Ishikawa (cell line): ENCODE measurements around the gene CORIN.

ENCODE experiments used
- CEBPB ChIP-seq: IDR thresholded peaks from 2 replicates; pipeline ENCODE4 v1.6.1; 2012
- CREB1 ChIP-seq: IDR thresholded peaks from 2 replicates; pipeline ENCODE4 v1.6.1; 2012; ENCODE audit warnings: low read depth
- EGR1 ChIP-seq: IDR thresholded peaks from 2 replicates; pipeline ENCODE4 v1.6.1; 2012
- EP300 ChIP-seq: IDR thresholded peaks from 2 replicates; pipeline ENCODE4 v1.6.1; 2012; ENCODE audit warnings: borderline replicate concordance
- FOXM1 ChIP-seq: IDR thresholded peaks from 2 replicates; pipeline ENCODE4 v1.6.1; 2012; ENCODE audit warnings: low read depth, borderline replicate concordance
- NFIC ChIP-seq: IDR thresholded peaks from 2 replicates; pipeline ENCODE4 v1.6.1; 2012
- RAD21 ChIP-seq: IDR thresholded peaks from 2 replicates; pipeline ENCODE4 v1.6.1; 2012; ENCODE audit warnings: low read depth
- TAF1 ChIP-seq: IDR thresholded peaks from 2 replicates; pipeline ENCODE4 v1.6.1; 2012; ENCODE audit warnings: low read depth, mild to moderate bottlenecking
- TCF12 ChIP-seq: IDR thresholded peaks from 2 replicates; pipeline ENCODE4 v1.6.1; 2012; ENCODE audit warnings: low read depth
- TEAD4 ChIP-seq: IDR thresholded peaks from 2 replicates; pipeline ENCODE4 v1.6.1; 2012
- YY1 ChIP-seq: IDR thresholded peaks from 2 replicates; pipeline ENCODE4 v1.6.1; 2012; ENCODE audit warnings: low read depth
- ZBTB7A ChIP-seq: IDR thresholded peaks from 2 replicates; pipeline ENCODE4 v1.6.1; 2012; ENCODE audit warnings: low read depth
- TF ChIP-seq, protein P1 (sequence below): IDR thresholded peaks from 2 replicates; pipeline ENCODE4 v1.6.1; 2012
- TF ChIP-seq, protein P2 (sequence below): IDR thresholded peaks from 2 replicates; pipeline ENCODE4 v1.6.1; 2012
- TF ChIP-seq, protein P3 (sequence below): IDR thresholded peaks from 2 replicates; pipeline ENCODE4 v1.6.1; 2012; ENCODE audit warnings: low read depth, mild to moderate bottlenecking

CORIN gene

DNA sequence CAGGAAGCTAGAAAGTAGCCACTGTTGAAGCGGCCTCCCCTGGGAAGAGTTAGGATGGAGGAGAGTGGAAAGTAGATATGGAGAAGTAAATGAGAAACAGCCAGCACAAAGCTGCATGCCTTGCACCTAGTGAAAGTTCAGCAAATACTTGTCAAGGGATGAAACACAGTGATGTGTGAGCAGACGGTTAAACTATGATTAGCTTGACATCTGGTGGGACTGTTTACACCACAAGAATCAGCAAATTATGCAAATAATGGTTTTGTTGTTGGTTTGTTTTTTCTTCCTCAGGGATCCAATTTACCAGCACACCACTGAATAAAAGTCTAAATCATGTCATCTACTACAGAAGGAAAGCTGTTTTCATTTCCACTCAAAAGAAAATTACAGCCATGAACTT lies 87.1 kb downstream of the CORIN start:
- TF ChIP-seq, protein P1, sequence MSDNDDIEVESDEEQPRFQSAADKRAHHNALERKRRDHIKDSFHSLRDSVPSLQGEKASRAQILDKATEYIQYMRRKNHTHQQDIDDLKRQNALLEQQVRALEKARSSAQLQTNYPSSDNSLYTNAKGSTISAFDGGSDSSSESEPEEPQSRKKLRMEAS, result no peak
- TF ChIP-seq RAD21 (no peak), FOXM1 (no peak), TAF1 (no peak), NFIC (no peak), TCF12 (no peak), CEBPB (no peak)
- TF ChIP-seq, protein P2, sequence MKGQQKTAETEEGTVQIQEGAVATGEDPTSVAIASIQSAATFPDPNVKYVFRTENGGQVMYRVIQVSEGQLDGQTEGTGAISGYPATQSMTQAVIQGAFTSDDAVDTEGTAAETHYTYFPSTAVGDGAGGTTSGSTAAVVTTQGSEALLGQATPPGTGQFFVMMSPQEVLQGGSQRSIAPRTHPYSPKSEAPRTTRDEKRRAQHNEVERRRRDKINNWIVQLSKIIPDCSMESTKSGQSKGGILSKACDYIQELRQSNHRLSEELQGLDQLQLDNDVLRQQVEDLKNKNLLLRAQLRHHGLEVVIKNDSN, result no peak
- TF ChIP-seq, protein P3, sequence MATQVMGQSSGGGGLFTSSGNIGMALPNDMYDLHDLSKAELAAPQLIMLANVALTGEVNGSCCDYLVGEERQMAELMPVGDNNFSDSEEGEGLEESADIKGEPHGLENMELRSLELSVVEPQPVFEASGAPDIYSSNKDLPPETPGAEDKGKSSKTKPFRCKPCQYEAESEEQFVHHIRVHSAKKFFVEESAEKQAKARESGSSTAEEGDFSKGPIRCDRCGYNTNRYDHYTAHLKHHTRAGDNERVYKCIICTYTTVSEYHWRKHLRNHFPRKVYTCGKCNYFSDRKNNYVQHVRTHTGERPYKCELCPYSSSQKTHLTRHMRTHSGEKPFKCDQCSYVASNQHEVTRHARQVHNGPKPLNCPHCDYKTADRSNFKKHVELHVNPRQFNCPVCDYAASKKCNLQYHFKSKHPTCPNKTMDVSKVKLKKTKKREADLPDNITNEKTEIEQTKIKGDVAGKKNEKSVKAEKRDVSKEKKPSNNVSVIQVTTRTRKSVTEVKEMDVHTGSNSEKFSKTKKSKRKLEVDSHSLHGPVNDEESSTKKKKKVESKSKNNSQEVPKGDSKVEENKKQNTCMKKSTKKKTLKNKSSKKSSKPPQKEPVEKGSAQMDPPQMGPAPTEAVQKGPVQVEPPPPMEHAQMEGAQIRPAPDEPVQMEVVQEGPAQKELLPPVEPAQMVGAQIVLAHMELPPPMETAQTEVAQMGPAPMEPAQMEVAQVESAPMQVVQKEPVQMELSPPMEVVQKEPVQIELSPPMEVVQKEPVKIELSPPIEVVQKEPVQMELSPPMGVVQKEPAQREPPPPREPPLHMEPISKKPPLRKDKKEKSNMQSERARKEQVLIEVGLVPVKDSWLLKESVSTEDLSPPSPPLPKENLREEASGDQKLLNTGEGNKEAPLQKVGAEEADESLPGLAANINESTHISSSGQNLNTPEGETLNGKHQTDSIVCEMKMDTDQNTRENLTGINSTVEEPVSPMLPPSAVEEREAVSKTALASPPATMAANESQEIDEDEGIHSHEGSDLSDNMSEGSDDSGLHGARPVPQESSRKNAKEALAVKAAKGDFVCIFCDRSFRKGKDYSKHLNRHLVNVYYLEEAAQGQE, result no peak

DNA sequence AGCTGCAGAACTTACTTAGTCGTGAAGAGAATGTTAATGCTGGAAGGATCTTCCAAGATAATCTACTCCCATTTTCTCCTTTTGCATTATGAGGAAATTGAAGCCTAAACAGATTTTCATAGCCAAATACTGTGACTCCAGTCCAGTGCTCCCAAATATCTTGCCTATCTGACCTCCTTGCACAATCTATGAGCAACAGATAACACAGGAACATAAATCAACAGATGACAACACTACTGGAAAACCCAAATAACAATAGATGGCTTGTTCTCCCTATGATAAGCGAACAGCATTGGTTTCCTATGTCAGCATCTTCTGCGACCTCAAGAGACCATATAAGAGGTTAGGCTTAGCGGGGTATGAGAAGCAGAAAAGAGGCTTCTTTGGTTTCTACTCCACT lies 88.0 kb downstream of the CORIN start:
- TF ChIP-seq FOXM1, result no peak
- TF ChIP-seq, protein P3, result no peak
- TF ChIP-seq, protein P2, result no peak
- no peak for TF ChIP-seq CEBPB
- no peak for TF ChIP-seq TEAD4
- TF ChIP-seq NFIC, result no peak
- no peak for TF ChIP-seq YY1
- TF ChIP-seq, protein P1, result no peak
- TF ChIP-seq ZBTB7A, result no peak
- TF ChIP-seq EGR1, result no peak
- TF ChIP-seq EP300, result no peak
- no peak for TF ChIP-seq TAF1
- no peak for TF ChIP-seq RAD21
- no peak for TF ChIP-seq TCF12
- TF ChIP-seq CREB1, result no peak

DNA sequence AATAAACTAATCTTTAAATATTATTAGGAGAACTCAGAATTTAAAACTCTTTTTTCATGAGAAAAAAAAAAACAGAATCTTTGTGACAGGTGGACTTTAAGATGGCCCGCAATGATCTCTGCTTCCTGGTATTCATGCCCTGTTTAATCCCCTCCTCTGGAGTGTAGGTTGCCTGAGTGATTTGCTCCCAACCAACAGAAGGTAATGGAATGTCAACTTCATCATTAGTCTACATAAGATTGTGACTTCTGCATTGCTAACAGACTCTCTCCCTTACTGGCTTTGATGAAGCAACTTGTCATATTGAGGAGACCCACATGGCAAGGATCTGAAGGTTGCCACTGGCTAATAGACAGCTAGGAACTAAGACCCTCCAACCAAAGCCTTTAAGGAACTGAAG lies 88.8 kb downstream of the CORIN start:
- TF ChIP-seq EGR1 (no peak), CREB1 (no peak), RAD21 (no peak), YY1 (no peak), ZBTB7A (no peak), TEAD4 (no peak), NFIC (no peak), FOXM1 (no peak), EP300 (no peak), TCF12 (no peak), CEBPB (no peak), TAF1 (no peak)
- TF ChIP-seq, protein P3, result no peak

DNA sequence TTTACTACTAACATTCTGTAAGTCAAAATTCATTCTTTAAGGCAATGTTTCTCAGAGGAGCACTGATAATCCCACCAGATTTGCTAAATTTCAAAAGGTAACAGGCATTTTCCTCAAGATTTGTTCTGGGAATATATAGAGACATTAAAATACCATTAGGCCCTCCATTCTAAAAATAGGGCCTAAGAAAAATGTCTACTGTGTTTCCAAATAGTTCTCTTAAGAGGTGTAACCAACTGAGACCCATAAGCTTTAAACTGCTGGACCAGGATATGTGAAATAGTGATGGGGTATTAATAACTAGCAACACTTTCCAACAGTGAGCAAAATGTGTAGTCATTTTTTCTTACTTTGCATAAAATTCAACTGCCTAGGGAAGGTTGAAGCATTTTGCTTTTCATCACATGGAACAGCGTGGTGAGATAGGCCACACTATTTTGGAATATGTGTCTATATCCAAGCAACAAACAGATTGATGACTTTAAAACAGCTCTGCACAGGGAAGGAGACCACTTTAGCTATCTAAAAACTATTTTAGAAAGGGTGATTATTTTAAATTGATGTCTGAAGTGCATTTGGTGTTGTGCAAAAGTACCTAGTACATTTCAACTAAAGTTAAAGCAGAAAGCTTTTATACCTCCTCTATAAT lies 89.9 kb downstream of the CORIN start:
- no peak for TF ChIP-seq EP300
- TF ChIP-seq, protein P3, result no peak
- no peak for TF ChIP-seq ZBTB7A
- TF ChIP-seq YY1, result no peak
- no peak for TF ChIP-seq CREB1
- TF ChIP-seq, protein P2, result no peak
- no peak for TF ChIP-seq TCF12
- no peak for TF ChIP-seq TEAD4
- TF ChIP-seq CEBPB, result no peak
- no peak for TF ChIP-seq TAF1
- no peak for TF ChIP-seq FOXM1
- no peak for TF ChIP-seq NFIC
- no peak for TF ChIP-seq EGR1
- TF ChIP-seq, protein P1, result no peak
- no peak for TF ChIP-seq RAD21
